LoVo (cell line): Measurements from ENCODE around the gene NOX3.

Experiments used
- DNase-seq: peaks from one replicate; pipeline ENCODE4 v3.0.0-alpha.2; 2016; ENCODE audit warnings: low spot score

Gene NOX3

GRCh38 chr6:155399062-155399744 lies 56.4 kb downstream of the NOX3 start:
- no peak for DNase-seq

- DNase-seq, result no peak
Observed at GRCh38 chr6:155398701-155399061, 57.0 kb downstream of the NOX3 start.

- no peak for DNase-seq
Observed at GRCh38 chr6:155398221-155398620, 57.4 kb downstream of the NOX3 start.

GRCh38 chr6:155397172-155397705 lies 58.4 kb downstream of the NOX3 start:
- DNase-seq, result no peak

- no peak for DNase-seq
Observed at GRCh38 chr6:155396605-155397004, 59.0 kb downstream of the NOX3 start.

GRCh38 chr6:155395339-155395738 lies 60.3 kb downstream of the NOX3 start:
- DNase-seq, result no peak

GRCh38 chr6:155389130-155389529 lies 66.5 kb downstream of the NOX3 start:
- DNase-seq, result no peak

GRCh38 chr6:155388591-155388990 lies 67.0 kb downstream of the NOX3 start:
- DNase-seq, result no peak

GRCh38 chr6:155387481-155387880 lies 68.2 kb downstream of the NOX3 start:
- DNase-seq, result no peak

GRCh38 chr6:155384321-155384952 lies 71.2 kb downstream of the NOX3 start:
- DNase-seq, result no peak

GRCh38 chr6:155383913-155384312 lies 71.7 kb downstream of the NOX3 start:
- no peak for DNase-seq

GRCh38 chr6:155382338-155382685 lies 73.3 kb downstream of the NOX3 start:
- no peak for DNase-seq

- DNase-seq, result no peak
Observed at GRCh38 chr6:155381673-155382337, 73.8 kb downstream of the NOX3 start.

- DNase-seq, result no peak
Observed at GRCh38 chr6:155380666-155381332, 74.8 kb downstream of the NOX3 start.

- no peak for DNase-seq
Observed at GRCh38 chr6:155378724-155379123, 76.9 kb downstream of the NOX3 start.

- no peak for DNase-seq
Observed at GRCh38 chr6:155378276-155378675, 77.4 kb downstream of the NOX3 start.

- DNase-seq, result no peak
Observed at GRCh38 chr6:155377061-155377460, 78.6 kb downstream of the NOX3 start.

GRCh38 chr6:155375801-155376200 lies 79.8 kb downstream of the NOX3 start:
- DNase-seq, result no peak

GRCh38 chr6:155374681-155375080 lies 81.0 kb downstream of the NOX3 start:
- no peak for DNase-seq

- DNase-seq, result no peak
Observed at GRCh38 chr6:155373276-155373675, 82.4 kb downstream of the NOX3 start.

GRCh38 chr6:155372256-155372655 lies 83.4 kb downstream of the NOX3 start:
- no peak for DNase-seq

GRCh38 chr6:155371230-155371629 lies 84.4 kb downstream of the NOX3 start:
- no peak for DNase-seq

- no peak for DNase-seq
Observed at GRCh38 chr6:155366325-155366724, 89.3 kb downstream of the NOX3 start.
